LHCN-M2 (cell line): ENCODE results near the gene ARFRP1. TPM values are rescaled to one million over a fixed set of nuclear protein-coding genes. Genes with fewer than 3 reads are reported as not detected.
A peak's percentile ranks its signal among the peaks of the same experiment; 100 is the strongest.

ENCODE experiments used
- DNase-seq: peaks from one replicate; pipeline ENCODE4 v3.0.0-alpha.2; 2012; ENCODE audit warnings: low read depth
- total RNA-seq: library from RNA; depleted of rRNA; stranded (reverse); fragments of >200 nt; gene quantifications from 2 replicates; pipeline ENCODE4 v1.2.3, GENCODE V29; 2014

ARFRP1 gene
- total RNA-seq, 1 experiment from 2014 or later, result 54.8 TPM

GRCh38 chr20:63702036-63702665 is 5.6 kb downstream of the ARFRP1 start:
- DNase-seq, result no peak

GRCh38 chr20:63701329-63702035 is 6.3 kb downstream of the ARFRP1 start:
- no peak for DNase-seq

- DNase-seq, result no peak
Measured at GRCh38 chr20:63701051-63701328, 6.8 kb downstream of the ARFRP1 start.

GRCh38 chr20:63700199-63701050 is 7.4 kb downstream of the ARFRP1 start:
- no peak for DNase-seq

- no peak for DNase-seq
Measured at GRCh38 chr20:63699466-63700198, 8.1 kb downstream of the ARFRP1 start.

GRCh38 chr20:63698739-63699465 is 8.9 kb downstream of the ARFRP1 start:
- peak; percentile 93 for DNase-seq

- no peak for DNase-seq
Measured at GRCh38 chr20:63697868-63698545, 9.8 kb downstream of the ARFRP1 start.

GRCh38 chr20:63697357-63697867 is 10.4 kb downstream of the ARFRP1 start:
- peak; percentile 38 for DNase-seq

- no peak for DNase-seq
Measured at GRCh38 chr20:63696628-63697356, 11.0 kb downstream of the ARFRP1 start, which contains the start of gene TNFRSF6B. TNFRSF6B (plus strand) TSS chr20:63696652; CDS start chr20:63696768, 116 bp downstream.

GRCh38 chr20:63696306-63696627 is 11.5 kb downstream of the ARFRP1 start:
- no peak for DNase-seq

GRCh38 chr20:63695424-63696305 is 12.1 kb downstream of the ARFRP1 start:
- no peak for DNase-seq

- DNase-seq, result no peak
Measured at GRCh38 chr20:63694584-63695423, 13.0 kb downstream of the ARFRP1 start.

GRCh38 chr20:63693733-63694583 is 13.8 kb downstream of the ARFRP1 start:
- DNase-seq, result no peak

- DNase-seq, result no peak
Measured at GRCh38 chr20:63693083-63693732, 14.6 kb downstream of the ARFRP1 start.

GRCh38 chr20:63692436-63693082 is 15.2 kb downstream of the ARFRP1 start:
- peak; percentile 37 for DNase-seq
